Measurements from ENCODE around the gene NCKAP5.

The NCKAP5 gene

GRCh38 chr2:133452146-133452545 is 116.1 kb downstream of the NCKAP5 start:
- H3K27me3 ChIP-seq (ENCODE audit: control insufficient read depth, insufficient read depth, low read length, poor library complexity, severe bottlenecking), result no peaks in the 10 kb centered on the region
- no peak overlapping the region for H3K4me3 ChIP-seq (ENCODE audit: insufficient read depth, low read depth, low read length)
- H3K36me3 ChIP-seq (ENCODE audit: control insufficient read depth, insufficient read depth, low read length), result no peaks in the 10 kb centered on the region
- H3K4me1 ChIP-seq (ENCODE audit: control insufficient read depth, insufficient read depth, low read length), result no peaks in the 10 kb centered on the region
- no peaks in the 10 kb centered on the region for H3K9me3 ChIP-seq (ENCODE audit: control insufficient read depth, low read length)
- H3K27ac ChIP-seq (ENCODE audit: insufficient read depth, low read depth, low read length, poor library complexity, severe bottlenecking), result no peak overlapping the region

- no peak overlapping the region for H3K4me3 ChIP-seq (ENCODE audit: insufficient read depth, low read depth, low read length)
- no peak overlapping the region for H3K27ac ChIP-seq (ENCODE audit: insufficient read depth, low read depth, low read length, poor library complexity, severe bottlenecking)
- no peaks in the 10 kb centered on the region for H3K4me1 ChIP-seq (ENCODE audit: control insufficient read depth, insufficient read depth, low read length)
- H3K27me3 ChIP-seq (ENCODE audit: control insufficient read depth, insufficient read depth, low read length, poor library complexity, severe bottlenecking), result no peaks in the 10 kb centered on the region
- H3K9me3 ChIP-seq (ENCODE audit: control insufficient read depth, low read length), result no peaks in the 10 kb centered on the region
- WGBS, 2 experiments, result 86 to 100% methylated on average over 4 to 5 of the region's 5 CpGs
- no peaks in the 10 kb centered on the region for H3K36me3 ChIP-seq (ENCODE audit: control insufficient read depth, insufficient read depth, low read length)
These were observed 120.1 kb downstream of the NCKAP5 start for GRCh38 chr2:133448195-133448594.

GRCh38 chr2:133447303-133447702 is 121.0 kb downstream of the NCKAP5 start:
- H3K27ac ChIP-seq (ENCODE audit: insufficient read depth, low read depth, low read length, poor library complexity, severe bottlenecking), result no peak overlapping the region
- 93 to 95% methylated on average over 5 of the region's 5 CpGs for WGBS, 2 experiments
- no peaks in the 10 kb centered on the region for H3K4me1 ChIP-seq (ENCODE audit: control insufficient read depth, insufficient read depth, low read length)
- H3K9me3 ChIP-seq (ENCODE audit: control insufficient read depth, low read length), result no peaks in the 10 kb centered on the region
- no peak overlapping the region for H3K4me3 ChIP-seq (ENCODE audit: insufficient read depth, low read depth, low read length)
- H3K27me3 ChIP-seq (ENCODE audit: control insufficient read depth, insufficient read depth, low read length, poor library complexity, severe bottlenecking), result no peaks in the 10 kb centered on the region
- no peaks in the 10 kb centered on the region for H3K36me3 ChIP-seq (ENCODE audit: control insufficient read depth, insufficient read depth, low read length)

GRCh38 chr2:133444465-133444864 is 123.8 kb downstream of the NCKAP5 start:
- Histone ChIP-seq H3K4me1 (ENCODE audit: control insufficient read depth, insufficient read depth, low read length) (no peaks in the 10 kb centered on the region), H3K9me3 (ENCODE audit: control insufficient read depth, low read length) (no peaks in the 10 kb centered on the region), H3K36me3 (ENCODE audit: control insufficient read depth, insufficient read depth, low read length) (no peaks in the 10 kb centered on the region), H3K27me3 (ENCODE audit: control insufficient read depth, insufficient read depth, low read length, poor library complexity, severe bottlenecking) (no peaks in the 10 kb centered on the region), H3K27ac (ENCODE audit: insufficient read depth, low read depth, low read length, poor library complexity, severe bottlenecking) (no peak overlapping the region), H3K4me3 (ENCODE audit: insufficient read depth, low read depth, low read length) (no peak overlapping the region)
- WGBS, 2 experiments, result 87 to 91% methylated on average over 3 of the region's 3 CpGs

GRCh38 chr2:133442393-133442792 is 125.9 kb downstream of the NCKAP5 start:
- Histone ChIP-seq H3K27ac (ENCODE audit: insufficient read depth, low read depth, low read length, poor library complexity, severe bottlenecking) (no peak overlapping the region), H3K9me3 (ENCODE audit: control insufficient read depth, low read length) (no peaks in the 10 kb centered on the region), H3K27me3 (ENCODE audit: control insufficient read depth, insufficient read depth, low read length, poor library complexity, severe bottlenecking) (no peaks in the 10 kb centered on the region), H3K36me3 (ENCODE audit: control insufficient read depth, insufficient read depth, low read length) (no peaks in the 10 kb centered on the region), H3K4me3 (ENCODE audit: insufficient read depth, low read depth, low read length) (no peak overlapping the region), H3K4me1 (ENCODE audit: control insufficient read depth, insufficient read depth, low read length) (no peaks in the 10 kb centered on the region)
- WGBS, 2 experiments, result 95 to 100% methylated on average over 2 of the region's 2 CpGs

GRCh38 chr2:133439565-133439920 is 128.7 kb downstream of the NCKAP5 start:
- H3K4me1 ChIP-seq (ENCODE audit: control insufficient read depth, insufficient read depth, low read length), result no peaks in the 10 kb centered on the region
- no peak overlapping the region for H3K4me3 ChIP-seq (ENCODE audit: insufficient read depth, low read depth, low read length)
- H3K36me3 ChIP-seq (ENCODE audit: control insufficient read depth, insufficient read depth, low read length), result no peaks in the 10 kb centered on the region
- H3K27me3 ChIP-seq (ENCODE audit: control insufficient read depth, insufficient read depth, low read length, poor library complexity, severe bottlenecking), result no peaks in the 10 kb centered on the region
- no peaks in the 10 kb centered on the region for H3K9me3 ChIP-seq (ENCODE audit: control insufficient read depth, low read length)
- H3K27ac ChIP-seq (ENCODE audit: insufficient read depth, low read depth, low read length, poor library complexity, severe bottlenecking), result no peak overlapping the region

- no peak overlapping the region for H3K4me3 ChIP-seq (ENCODE audit: insufficient read depth, low read depth, low read length)
- H3K27ac ChIP-seq (ENCODE audit: insufficient read depth, low read depth, low read length, poor library complexity, severe bottlenecking), result no peak overlapping the region
- H3K27me3 ChIP-seq (ENCODE audit: control insufficient read depth, insufficient read depth, low read length, poor library complexity, severe bottlenecking), result no peaks in the 10 kb centered on the region
- H3K4me1 ChIP-seq (ENCODE audit: control insufficient read depth, insufficient read depth, low read length), result no peaks in the 10 kb centered on the region
- WGBS, 2 experiments, result 75 to 89% methylated on average over 2 to 4 of the region's 4 CpGs
- no peaks in the 10 kb centered on the region for H3K36me3 ChIP-seq (ENCODE audit: control insufficient read depth, insufficient read depth, low read length)
- no peaks in the 10 kb centered on the region for H3K9me3 ChIP-seq (ENCODE audit: control insufficient read depth, low read length)
These were observed 129.3 kb downstream of the NCKAP5 start for GRCh38 chr2:133438848-133439564.

GRCh38 chr2:133438026-133438425 is 130.2 kb downstream of the NCKAP5 start:
- Histone ChIP-seq H3K36me3 (ENCODE audit: control insufficient read depth, insufficient read depth, low read length) (no peaks in the 10 kb centered on the region), H3K4me1 (ENCODE audit: control insufficient read depth, insufficient read depth, low read length) (no peaks in the 10 kb centered on the region), H3K27ac (ENCODE audit: insufficient read depth, low read depth, low read length, poor library complexity, severe bottlenecking) (no peak overlapping the region), H3K4me3 (ENCODE audit: insufficient read depth, low read depth, low read length) (no peak overlapping the region), H3K9me3 (ENCODE audit: control insufficient read depth, low read length) (no peaks in the 10 kb centered on the region), H3K27me3 (ENCODE audit: control insufficient read depth, insufficient read depth, low read length, poor library complexity, severe bottlenecking) (no peaks in the 10 kb centered on the region)

GRCh38 chr2:133437492-133437891 is 130.8 kb downstream of the NCKAP5 start:
- no peak overlapping the region for H3K27ac ChIP-seq (ENCODE audit: insufficient read depth, low read depth, low read length, poor library complexity, severe bottlenecking)
- 85 to 91% methylated on average over 3 of the region's 3 CpGs for WGBS, 2 experiments

GRCh38 chr2:133434959-133435668 is 133.1 kb downstream of the NCKAP5 start:
- WGBS, 2 experiments, result 94 to 95% methylated on average over 4 to 5 of the region's 5 CpGs
- Histone ChIP-seq H3K9me3 (ENCODE audit: control insufficient read depth, low read length) (no peaks in the 10 kb centered on the region), H3K27me3 (ENCODE audit: control insufficient read depth, insufficient read depth, low read length, poor library complexity, severe bottlenecking) (no peaks in the 10 kb centered on the region), H3K36me3 (ENCODE audit: control insufficient read depth, insufficient read depth, low read length) (no peaks in the 10 kb centered on the region), H3K27ac (ENCODE audit: insufficient read depth, low read depth, low read length, poor library complexity, severe bottlenecking) (no peak overlapping the region), H3K4me3 (ENCODE audit: insufficient read depth, low read depth, low read length) (no peak overlapping the region), H3K4me1 (ENCODE audit: control insufficient read depth, insufficient read depth, low read length) (no peaks in the 10 kb centered on the region)

More at GRCh38 chr2:133437492-133437891, 130.8 kb downstream of the NCKAP5 start:
- no peaks in the 10 kb centered on the region for H3K4me1 ChIP-seq (ENCODE audit: control insufficient read depth, insufficient read depth, low read length)
- H3K27me3 ChIP-seq (ENCODE audit: control insufficient read depth, insufficient read depth, low read length, poor library complexity, severe bottlenecking), result no peaks in the 10 kb centered on the region
- no peak overlapping the region for H3K4me3 ChIP-seq (ENCODE audit: insufficient read depth, low read depth, low read length)
- H3K36me3 ChIP-seq (ENCODE audit: control insufficient read depth, insufficient read depth, low read length), result no peaks in the 10 kb centered on the region
- no peaks in the 10 kb centered on the region for H3K9me3 ChIP-seq (ENCODE audit: control insufficient read depth, low read length)
